HG03066 (cell line): ENCODE measurements around the gene ASXL3.
A peak's percentile ranks its signal among the peaks of the same experiment; 100 is the strongest.

Experiments
- ATAC-seq: cut with Tn5 transposase; IDR thresholded peaks from one replicate; pipeline ENCODE4 v1.9.1; 2021; ENCODE audit warnings: low read depth; ENCODE audit not compliant: unreplicated experiment

Gene ASXL3

GRCh38 chr18:33656889-33657448, 79.0 kb downstream of the ASXL3 start:
- ATAC-seq = no peak

- no peak for ATAC-seq
These were observed 82.8 kb downstream of the ASXL3 start for GRCh38 chr18:33660696-33661310.

- no peak for ATAC-seq
These were observed 86.3 kb downstream of the ASXL3 start for GRCh38 chr18:33664241-33664874.

GRCh38 chr18:33665187-33665586, 87.2 kb downstream of the ASXL3 start:
- ATAC-seq = no peak

- ATAC-seq = no peak
These were observed 87.6 kb downstream of the ASXL3 start for GRCh38 chr18:33665641-33666040.

GRCh38 chr18:33666915-33667314, 88.9 kb downstream of the ASXL3 start:
- ATAC-seq = no peak

GRCh38 chr18:33669589-33669988, 91.6 kb downstream of the ASXL3 start:
- ATAC-seq = no peak

- no peak for ATAC-seq
These were observed 92.0 kb downstream of the ASXL3 start for GRCh38 chr18:33670029-33670428.

GRCh38 chr18:33673689-33674088, 95.7 kb downstream of the ASXL3 start:
- no peak for ATAC-seq

- no peak for ATAC-seq
These were observed 98.6 kb downstream of the ASXL3 start for GRCh38 chr18:33676593-33676992.

GRCh38 chr18:33677891-33678290, 99.9 kb downstream of the ASXL3 start:
- ATAC-seq = no peak

GRCh38 chr18:33682436-33682835, 104.4 kb downstream of the ASXL3 start:
- ATAC-seq = no peak

- no peak for ATAC-seq
These were observed 116.6 kb downstream of the ASXL3 start for GRCh38 chr18:33694593-33694992.

- no peak for ATAC-seq
These were observed 118.5 kb downstream of the ASXL3 start for GRCh38 chr18:33696332-33697162.

- ATAC-seq = no peak
These were observed 119.5 kb downstream of the ASXL3 start for GRCh38 chr18:33697498-33697897.

- ATAC-seq = no peak
These were observed 121.4 kb downstream of the ASXL3 start for GRCh38 chr18:33699372-33699771.

GRCh38 chr18:33700513-33700976, 122.5 kb downstream of the ASXL3 start:
- peak; percentile 88 for ATAC-seq

- ATAC-seq = no peak
These were observed 124.6 kb downstream of the ASXL3 start for GRCh38 chr18:33702625-33703024.

GRCh38 chr18:33706391-33706790, 128.4 kb downstream of the ASXL3 start:
- ATAC-seq = no peak

GRCh38 chr18:33708876-33709275, 130.9 kb downstream of the ASXL3 start:
- ATAC-seq = no peak

- no peak for ATAC-seq
These were observed 132.2 kb downstream of the ASXL3 start for GRCh38 chr18:33710269-33710668.
